Lung (tissue), 12 donors: ENCODE measurements around the gene NFX1. TPM values are rescaled to one million over a fixed set of nuclear protein-coding genes. Genes with fewer than 3 reads are reported as not detected.

ENCODE experiments used
- ATAC-seq: fragments of 200-7000 bp; cut with Tn5 transposase; one replicate; pipeline ENCODE4 v1.9.1; 2020; ENCODE audit warnings: moderate number of reproducible peaks; ENCODE audit not compliant: insufficient read depth, low FRiP score
- DNase-seq, 3 donors: peaks; one replicate each; pipeline ENCODE4 v3.0.0-alpha.2; 2013 to 2017
- H3K27ac ChIP-seq, 2 donors: one replicate each; pipeline ENCODE4 v1.5.1; 2013; ENCODE audit warnings: mild to moderate bottlenecking in 2 of 2, moderate library complexity in 2 of 2, control low read depth in 1 of 2, inconsistent platforms in 1 of 2, low read depth in 1 of 2, low read length in 1 of 2
- H3K27me3 ChIP-seq, 3 donors: one replicate each; pipeline ENCODE4 v1.5.1; 2013; ENCODE audit warnings: low read length in 2 of 3; ENCODE audit not compliant: control insufficient read depth in 3 of 3, insufficient read depth in 3 of 3
- H3K36me3 ChIP-seq, 4 donors: one replicate each; pipeline ENCODE4 v1.5.1; 2013; ENCODE audit warnings: low read length in 4 of 4, mild to moderate bottlenecking in 1 of 4, moderate library complexity in 1 of 4; ENCODE audit not compliant: control insufficient read depth in 4 of 4, insufficient read depth in 4 of 4
- H3K4me1 ChIP-seq, 5 donors: one replicate each; pipeline ENCODE4 v1.5.1; 2013; ENCODE audit warnings: low read length in 5 of 5, mild to moderate bottlenecking in 2 of 5, moderate library complexity in 1 of 5; ENCODE audit not compliant: control insufficient read depth in 5 of 5, insufficient read depth in 5 of 5
- H3K4me3 ChIP-seq: one replicate; pipeline ENCODE4 v1.5.1; 2013; ENCODE audit warnings: mild to moderate bottlenecking, control low read depth, moderate library complexity
- H3K9ac ChIP-seq, 2 donors: one replicate each; pipeline ENCODE4 v1.5.1; 2013; ENCODE audit warnings: low read length in 2 of 2, control low read depth in 1 of 2; ENCODE audit not compliant: insufficient read depth in 1 of 2
- H3K9me3 ChIP-seq, 4 donors: one replicate each; pipeline ENCODE4 v1.5.1; 2013; ENCODE audit warnings: low read length in 3 of 4, mild to moderate bottlenecking in 1 of 4, moderate library complexity in 1 of 4; ENCODE audit not compliant: control insufficient read depth in 4 of 4, insufficient read depth in 3 of 4
- WGBS, 2 donors: extraction: QIAGEN DNeasy Blood & Tissue Kit; methylation state at CpG; one replicate each; pipeline ENCODE4 v1.1.7; 2013; 5-methylcytosine and 5-hydroxymethylcytosine counted together
- polyA plus RNA-seq, 2 donors: library from polyadenylated mRNA; stranded (reverse); fragments of 200-250 nt; gene quantifications; one replicate each; pipeline ENCODE4 v1.2.1, GENCODE V29; 2013
- total RNA-seq, 2 donors: library from RNA; depleted of rRNA in 1 of 2; stranded (reverse); fragments of >200 nt in 1 of 2; gene quantifications; one replicate each; pipeline ENCODE4 v1.2.1, GENCODE V29; 2014 to 2021
- TF ChIP-seq, protein P1 (sequence below): IDR thresholded peaks from 2 replicates; pipeline ENCODE4 v1.5.1; 2012; ENCODE audit warnings: mild to moderate bottlenecking; ENCODE audit errors: control extremely low read depth, extremely low read depth
- donor health status: control.
- donor health status: control.
- donor health status: Bipolar disorder and iron deficiency.
- donor health status: healthy.
- donor health status: DM: yes; HTN: yes; CAD: no.

Gene NFX1
- total and polyA plus RNA-seq, 4 donors: 13.1 to 43.4 (median 26.3) TPM

DNA sequence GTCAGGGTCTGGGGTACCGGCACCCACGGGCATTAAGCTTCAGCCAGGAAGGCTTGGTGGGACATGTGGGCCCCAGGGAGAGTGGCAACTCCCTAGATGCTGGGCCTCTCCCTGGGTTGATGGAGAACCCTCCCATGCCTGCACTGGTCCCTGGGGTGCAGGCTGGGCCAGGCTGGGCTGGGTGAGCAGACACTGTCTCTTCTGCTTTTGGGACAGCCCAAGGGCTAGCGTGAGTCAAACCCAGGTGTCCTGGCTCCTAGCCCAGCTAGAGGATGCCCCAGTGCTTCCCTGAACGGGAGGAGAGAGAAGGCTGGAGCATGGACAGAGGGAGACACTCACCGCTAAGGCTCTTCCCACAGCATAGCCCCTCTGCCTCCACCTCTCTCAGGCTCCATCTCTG is 117.8 kb downstream of the NFX1 start:
- no peak overlapping the region for H3K4me3 ChIP-seq
- TF ChIP-seq, protein P1, sequence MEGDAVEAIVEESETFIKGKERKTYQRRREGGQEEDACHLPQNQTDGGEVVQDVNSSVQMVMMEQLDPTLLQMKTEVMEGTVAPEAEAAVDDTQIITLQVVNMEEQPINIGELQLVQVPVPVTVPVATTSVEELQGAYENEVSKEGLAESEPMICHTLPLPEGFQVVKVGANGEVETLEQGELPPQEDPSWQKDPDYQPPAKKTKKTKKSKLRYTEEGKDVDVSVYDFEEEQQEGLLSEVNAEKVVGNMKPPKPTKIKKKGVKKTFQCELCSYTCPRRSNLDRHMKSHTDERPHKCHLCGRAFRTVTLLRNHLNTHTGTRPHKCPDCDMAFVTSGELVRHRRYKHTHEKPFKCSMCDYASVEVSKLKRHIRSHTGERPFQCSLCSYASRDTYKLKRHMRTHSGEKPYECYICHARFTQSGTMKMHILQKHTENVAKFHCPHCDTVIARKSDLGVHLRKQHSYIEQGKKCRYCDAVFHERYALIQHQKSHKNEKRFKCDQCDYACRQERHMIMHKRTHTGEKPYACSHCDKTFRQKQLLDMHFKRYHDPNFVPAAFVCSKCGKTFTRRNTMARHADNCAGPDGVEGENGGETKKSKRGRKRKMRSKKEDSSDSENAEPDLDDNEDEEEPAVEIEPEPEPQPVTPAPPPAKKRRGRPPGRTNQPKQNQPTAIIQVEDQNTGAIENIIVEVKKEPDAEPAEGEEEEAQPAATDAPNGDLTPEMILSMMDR: no peak
- no peaks in the 10 kb centered on the region for H3K9me3 ChIP-seq
- peaks cover 0 to 5% (median 0%) of the 10 kb centered on the region in 5 donors for H3K4me1 ChIP-seq
- no peak for ATAC-seq
- WGBS, 2 donors: 84 to 87% methylated on average over 5 of the region's 5 CpGs
- no peak overlapping the region for H3K9ac ChIP-seq
- H3K27ac ChIP-seq: no peak overlapping the region
- H3K27me3 ChIP-seq: no peaks in the 10 kb centered on the region
- DNase-seq: no peak
- H3K36me3 ChIP-seq: no peaks in the 10 kb centered on the region

DNA sequence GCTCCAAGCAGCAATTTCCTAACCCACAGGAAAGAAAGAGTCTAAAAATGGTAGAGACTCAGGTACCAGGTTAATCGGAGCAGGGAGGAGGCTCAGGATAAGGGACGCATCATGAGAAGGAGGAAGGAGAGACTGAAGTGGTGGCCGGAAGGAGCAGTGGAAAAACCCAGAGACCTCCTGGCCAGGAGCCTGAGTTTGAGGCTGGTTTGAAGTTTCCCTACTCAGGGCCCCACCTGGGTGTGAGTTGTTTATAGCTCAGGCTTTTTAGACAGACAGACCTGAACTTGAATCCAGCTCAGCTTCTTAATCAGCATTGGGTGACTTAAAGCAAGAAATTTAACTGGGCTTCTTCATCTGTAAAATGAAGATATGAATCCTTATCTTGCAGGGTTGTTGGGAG is 124.0 kb downstream of the NFX1 start:
- H3K9me3 ChIP-seq: no peaks in the 10 kb centered on the region
- peak in 1 of 3 donors; percentile 22 for DNase-seq
- no peaks in the 10 kb centered on the region for H3K36me3 ChIP-seq
- no peak overlapping the region for H3K9ac ChIP-seq
- no peaks in the 10 kb centered on the region for H3K27me3 ChIP-seq
- H3K27ac ChIP-seq: peak overlapping the region in 1 of 2 donors; percentile 29
- TF ChIP-seq, protein P1: no peak
- ATAC-seq: no peak
- H3K4me3 ChIP-seq: no peak overlapping the region
- WGBS, 2 donors: 30 to 50% methylated on average over 3 of the region's 3 CpGs
- H3K4me1 ChIP-seq: peaks cover 0 to 12% (median 0%) of the 10 kb centered on the region in 5 donors

DNA sequence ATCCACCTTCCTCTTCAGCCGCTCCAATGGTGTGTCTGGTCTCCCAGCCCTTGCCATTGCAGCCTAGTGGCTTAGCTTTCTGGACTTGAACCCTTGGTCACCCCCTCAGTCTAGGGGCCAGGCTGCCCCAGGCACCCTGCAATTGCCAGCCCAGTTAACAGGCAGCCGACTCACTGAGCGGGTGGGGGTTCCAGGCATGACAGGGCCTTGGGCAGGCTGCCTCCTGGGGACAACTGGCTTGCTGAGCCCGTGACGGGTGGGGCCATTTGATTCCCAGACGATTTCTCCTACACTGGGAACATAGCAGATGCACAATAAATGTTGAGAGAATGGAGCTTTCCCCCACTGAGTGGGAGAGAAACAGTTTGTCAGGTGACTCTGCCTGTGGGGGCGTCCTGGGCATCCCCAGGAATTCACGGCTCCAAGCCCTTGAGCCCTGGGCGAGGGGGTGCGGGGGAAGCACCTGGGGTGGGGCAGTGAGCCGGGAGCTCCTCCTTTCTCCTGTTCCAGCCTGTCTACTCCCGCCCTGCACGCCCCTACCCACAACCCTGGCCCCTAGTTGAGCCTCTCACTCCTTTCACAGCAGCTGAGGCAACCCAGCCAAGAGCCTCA is 124.7 kb downstream of the NFX1 start:
- Histone ChIP-seq H3K36me3 (no peaks in the 10 kb centered on the region), H3K9ac (no peak overlapping the region), H3K4me3 (no peak overlapping the region), H3K9me3 (no peaks in the 10 kb centered on the region), H3K27me3 (no peaks in the 10 kb centered on the region), H3K4me1 (peaks cover 0 to 12% (median 0%) of the 10 kb centered on the region in 5 donors), H3K27ac (peak overlapping the region in 1 of 2 donors; percentile 29)
- ATAC-seq: peak; percentile 4
- TF ChIP-seq, protein P1: no peak
- no peak for DNase-seq
- 56 to 79% methylated on average over 13 of the region's 13 CpGs for WGBS, 2 donors
